HEK293T (cell line): ENCODE measurements around the gene MFAP2.

ENCODE experiments used
- CTCF ChIA-PET: fragments of 350-600 bp; formaldehyde crosslinking; extraction: SDS; loops from one replicate; lab custom pipeline; 2021; ENCODE audit warnings: antibody characterized with exemption, inconsistent platforms; lab: Yijun Ruan, JAX
- POLR2A ChIA-PET: fragments of 350-600 bp; formaldehyde crosslinking; extraction: SDS; loops from one replicate; lab custom pipeline; 2020; ENCODE audit warnings: antibody characterized with exemption, inconsistent platforms; lab: Yijun Ruan, JAX
- DNase-seq: peaks from one replicate; pipeline ENCODE4 v3.0.0; 2012; ENCODE audit warnings: mixed read lengths; ENCODE audit errors: extremely low spot score
- ARNT ChIP-seq: fragments of 450-650 bp; IDR thresholded peaks from 2 replicates; pipeline ENCODE4 v1.6.1; 2017; ENCODE audit warnings: mild to moderate bottlenecking
- BHLHE40 ChIP-seq: fragments of 450-650 bp; IDR thresholded peaks from 2 replicates; pipeline ENCODE4 v1.6.1; 2016; ENCODE audit warnings: mild to moderate bottlenecking, moderate library complexity, borderline replicate concordance
- CTBP1 ChIP-seq: fragments of 450-650 bp; IDR thresholded peaks from 2 replicates; pipeline ENCODE4 v1.6.1; 2016; ENCODE audit warnings: borderline replicate concordance
- ELF4 ChIP-seq: fragments of 450-650 bp; IDR thresholded peaks from 2 replicates; pipeline ENCODE4 v1.6.1; 2017; ENCODE audit warnings: antibody characterized with exemption
- FOXA1 ChIP-seq: fragments of 450-650 bp; IDR thresholded peaks from 2 replicates; pipeline ENCODE4 v1.6.1; 2016; ENCODE audit warnings: mild to moderate bottlenecking
- FOXK2 ChIP-seq: fragments of 450-650 bp; IDR thresholded peaks from 2 replicates; pipeline ENCODE4 v1.6.1; 2016; ENCODE audit warnings: mild to moderate bottlenecking
- FOXM1 ChIP-seq: fragments of 450-650 bp; IDR thresholded peaks from 2 replicates; pipeline ENCODE4 v1.6.1; 2017; ENCODE audit warnings: mild to moderate bottlenecking, borderline replicate concordance
- HDGF ChIP-seq: fragments of 450-650 bp; IDR thresholded peaks from 2 replicates; pipeline ENCODE4 v1.6.1; 2017; ENCODE audit warnings: antibody characterized with exemption, borderline replicate concordance
- L3MBTL2 ChIP-seq: fragments of 450-650 bp; conservative IDR thresholded peaks from 2 replicates; pipeline ENCODE4 v1.6.1; 2016; ENCODE audit warnings: mild to moderate bottlenecking
- LEF1 ChIP-seq: fragments of 450-650 bp; IDR thresholded peaks from 2 replicates; pipeline ENCODE4 v1.6.1; 2017; ENCODE audit warnings: mild to moderate bottlenecking, borderline replicate concordance
- NFRKB ChIP-seq: fragments of 450-650 bp; IDR thresholded peaks from 2 replicates; pipeline ENCODE4 v1.6.1; 2016; ENCODE audit warnings: mild to moderate bottlenecking, moderate library complexity
- SP1 ChIP-seq: fragments of 450-650 bp; IDR thresholded peaks from 2 replicates; pipeline ENCODE4 v1.6.1; 2017
- SUZ12 ChIP-seq: fragments of 450-650 bp; IDR thresholded peaks from 2 replicates; pipeline ENCODE4 v1.6.1; 2016; ENCODE audit warnings: mild to moderate bottlenecking
- TARDBP ChIP-seq: fragments of 450-650 bp; IDR thresholded peaks from 2 replicates; pipeline ENCODE4 v1.6.1; 2016
- ZNF384 ChIP-seq: fragments of 450-650 bp; IDR thresholded peaks from 2 replicates; pipeline ENCODE4 v1.6.1; 2016
- TF ChIP-seq, protein P1 (sequence below): fragments of 450-650 bp; IDR thresholded peaks from 2 replicates; pipeline ENCODE4 v1.6.1; 2016

The MFAP2 gene

GRCh38 chr1:17016317-17016661, 35.9 kb upstream of the MFAP2 start:
- ChIA-PET POLR2A (no interaction called here), CTCF (no interaction called here)
- DNase-seq = no peak
- TF ChIP-seq SP1 (no peak), L3MBTL2 (no peak), CTBP1 (no peak), FOXK2 (no peak), NFRKB (no peak), SUZ12 (no peak), ELF4 (no peak), ARNT (no peak), FOXA1 (no peak), FOXM1 (no peak)

DNA sequence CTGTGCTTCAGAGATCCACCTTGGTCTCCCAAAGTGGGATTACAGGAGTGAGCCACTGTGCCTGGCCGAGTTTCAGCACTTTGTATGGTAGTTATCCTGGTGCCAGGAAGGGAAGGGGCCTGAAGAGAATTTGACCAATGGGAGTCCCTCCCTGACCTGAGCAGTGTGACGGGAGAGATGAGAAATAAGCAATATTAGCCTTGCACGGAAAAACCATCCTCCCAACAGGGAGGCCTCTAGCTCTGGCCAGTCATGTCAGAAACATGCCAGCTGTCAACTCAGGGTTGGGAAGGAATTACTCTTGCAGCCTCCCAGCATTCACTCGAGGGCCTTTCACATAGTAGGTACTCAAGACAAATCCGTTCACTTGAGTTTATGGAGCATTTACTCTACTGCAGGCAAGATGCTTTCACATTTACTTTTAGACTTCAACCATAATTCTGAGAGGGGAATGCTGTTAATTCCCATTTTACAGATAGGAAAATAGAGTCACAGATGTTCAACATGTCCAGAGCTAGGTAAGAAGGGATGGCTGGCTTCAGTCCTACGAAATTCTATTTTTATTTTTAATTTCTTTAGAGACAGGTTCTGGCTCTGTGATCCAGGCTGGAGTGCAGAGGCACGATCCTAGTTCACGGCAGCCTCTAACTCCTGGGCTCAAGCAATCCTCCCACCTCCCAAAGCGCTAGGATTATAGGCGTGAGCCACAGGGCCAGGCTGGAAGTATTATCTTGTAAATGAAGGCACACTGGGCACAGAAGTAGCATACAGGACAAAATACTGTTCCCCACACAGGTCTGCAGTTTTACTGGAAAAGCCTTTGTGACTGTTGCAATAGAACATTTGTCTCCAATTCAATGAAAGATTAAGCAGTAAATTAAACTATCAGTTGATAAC, 34.5 kb upstream of the MFAP2 start:
- CTCF ChIA-PET = no interaction called here
- TF ChIP-seq TARDBP (no peak), FOXA1 (no peak), L3MBTL2 (no peak), SP1 (no peak), ZNF384 (no peak), FOXM1 (no peak), HDGF (no peak), NFRKB (no peak), FOXK2 (no peak), LEF1 (no peak), SUZ12 (no peak), ARNT (no peak), BHLHE40 (no peak)
- TF ChIP-seq, protein P1, sequence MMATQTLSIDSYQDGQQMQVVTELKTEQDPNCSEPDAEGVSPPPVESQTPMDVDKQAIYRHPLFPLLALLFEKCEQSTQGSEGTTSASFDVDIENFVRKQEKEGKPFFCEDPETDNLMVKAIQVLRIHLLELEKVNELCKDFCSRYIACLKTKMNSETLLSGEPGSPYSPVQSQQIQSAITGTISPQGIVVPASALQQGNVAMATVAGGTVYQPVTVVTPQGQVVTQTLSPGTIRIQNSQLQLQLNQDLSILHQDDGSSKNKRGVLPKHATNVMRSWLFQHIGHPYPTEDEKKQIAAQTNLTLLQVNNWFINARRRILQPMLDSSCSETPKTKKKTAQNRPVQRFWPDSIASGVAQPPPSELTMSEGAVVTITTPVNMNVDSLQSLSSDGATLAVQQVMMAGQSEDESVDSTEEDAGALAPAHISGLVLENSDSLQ = no peak
- POLR2A ChIA-PET = no interaction called here
- DNase-seq = no peak

DNA sequence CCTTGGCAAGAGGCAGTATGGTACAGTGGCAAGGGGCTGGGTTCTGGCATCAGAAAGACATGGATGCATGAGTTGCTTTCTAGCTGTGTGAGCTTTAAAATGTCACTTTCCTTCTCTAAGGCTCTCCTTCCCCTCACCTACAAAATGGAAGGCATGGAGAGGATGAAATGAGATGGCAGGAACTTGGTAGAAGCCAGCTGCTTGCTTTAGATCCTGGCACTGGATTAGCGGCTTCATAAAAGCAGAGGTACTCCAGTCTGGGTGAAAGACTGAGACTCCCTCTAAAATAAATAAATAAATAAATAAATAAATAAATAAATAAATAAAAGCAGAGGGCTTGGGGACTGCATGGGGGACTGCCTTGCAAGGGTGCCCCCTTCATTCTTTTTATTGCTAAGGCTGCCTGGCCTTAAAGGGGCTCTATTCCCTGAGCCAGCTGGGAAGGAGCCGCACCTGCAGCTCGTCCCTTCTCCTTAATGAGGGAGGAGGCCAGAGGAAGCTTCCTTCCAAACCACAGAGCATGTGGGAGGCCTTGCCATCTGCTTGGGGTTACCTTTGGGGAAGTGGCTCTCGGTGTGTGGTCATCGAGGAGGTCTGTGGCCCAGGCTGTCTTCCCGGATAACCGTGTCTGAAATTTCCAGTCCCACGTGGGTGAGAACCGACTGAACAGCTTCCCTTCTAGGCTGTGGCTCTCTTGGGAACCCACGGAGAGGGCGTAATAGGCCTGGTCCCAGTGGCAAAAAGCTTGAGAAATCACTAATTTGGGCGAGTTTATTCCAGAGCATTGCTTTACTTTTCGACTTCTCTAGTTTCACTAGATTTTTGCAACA, 33.3 kb upstream of the MFAP2 start:
- ChIA-PET CTCF (interaction anchor here (0.6 to 1.1 kb wide), 2 partner anchors 12 to 681 kb away, joined by 3 read pairs; no protein-coding TSS in a partner anchor), POLR2A (interaction anchor here (1.1 kb wide), 1 partner anchor 34 kb away, joined by 3 read pairs; no protein-coding TSS in a partner anchor)

DNA sequence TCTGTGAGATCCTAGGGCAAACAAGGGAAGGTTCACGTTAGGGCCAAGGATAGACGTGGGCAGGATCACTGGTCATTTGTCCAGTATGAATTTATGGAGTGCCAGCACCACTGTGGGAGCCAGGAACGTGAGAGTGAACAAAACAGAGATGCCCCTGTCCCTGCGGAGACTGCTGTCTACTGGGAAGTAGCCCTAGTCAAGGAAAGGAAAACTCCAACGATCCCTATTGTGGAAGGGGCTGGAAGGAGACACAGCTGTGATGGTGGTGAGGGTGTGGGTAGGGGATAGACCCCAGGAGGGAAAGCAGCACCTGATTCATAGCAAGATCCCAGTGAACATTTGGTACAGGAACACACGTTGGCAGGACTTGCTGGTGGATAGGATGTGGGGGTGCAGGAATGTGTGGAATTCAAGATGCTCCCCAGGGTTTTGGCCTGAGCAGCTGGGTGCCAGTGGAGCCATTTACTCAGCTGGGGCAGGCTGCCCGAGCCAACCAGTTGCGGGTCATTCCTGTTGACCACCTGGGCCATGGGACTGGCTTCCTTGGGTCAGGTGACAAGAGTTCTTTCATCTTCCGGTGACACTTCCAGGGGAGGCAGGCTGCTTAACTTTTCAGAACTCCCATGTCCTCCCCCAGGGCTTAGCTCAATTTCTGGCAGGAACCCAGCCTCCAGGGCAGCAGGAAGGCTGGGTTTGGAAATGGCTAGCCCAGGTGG, 32.5 kb upstream of the MFAP2 start:
- TF ChIP-seq LEF1 (no peak), FOXM1 (no peak), FOXA1 (no peak), SUZ12 (no peak), SP1 (no peak), ZNF384 (no peak), NFRKB (no peak), TARDBP (no peak), CTBP1 (no peak), ELF4 (no peak), L3MBTL2 (no peak), BHLHE40 (no peak), FOXK2 (no peak), ARNT (no peak), HDGF (no peak)
- TF ChIP-seq, protein P1 = no peak
- no peak for DNase-seq
- POLR2A ChIA-PET = interaction anchor here (1.1 to 1.2 kb wide), 2 partner anchors 9 to 33 kb away, joined by 3 to 6 read pairs; no protein-coding TSS in a partner anchor
- CTCF ChIA-PET = interaction anchor here (0.6 to 1.1 kb wide), 4 partner anchors 13 to 681 kb away, joined by 3 read pairs; no protein-coding TSS in a partner anchor

More for the DNA sequence above, 33.3 kb upstream of the MFAP2 start:
- no peak for TF ChIP-seq SP1
- TF ChIP-seq CTBP1 = no peak
- no peak for TF ChIP-seq SUZ12
- TF ChIP-seq FOXA1 = no peak
- no peak for TF ChIP-seq NFRKB
- TF ChIP-seq ARNT = no peak
- TF ChIP-seq TARDBP = no peak
- no peak for TF ChIP-seq FOXM1
- TF ChIP-seq LEF1 = no peak
- no peak for TF ChIP-seq HDGF
- TF ChIP-seq L3MBTL2 = no peak
- TF ChIP-seq ELF4 = no peak
- TF ChIP-seq ZNF384 = no peak
- TF ChIP-seq, protein P1 = no peak
- no peak for TF ChIP-seq BHLHE40
- no peak for TF ChIP-seq FOXK2
- DNase-seq = no peak
